Left forelimb (tissue), 1 donor: ENCODE measurements around the gene AKR7A2.

ENCODE experiments used
- DNase-seq: peaks from one replicate; pipeline ENCODE4 v3.0.0-alpha.2; 2018; ENCODE audit warnings: low spot score

The AKR7A2 gene

DNA sequence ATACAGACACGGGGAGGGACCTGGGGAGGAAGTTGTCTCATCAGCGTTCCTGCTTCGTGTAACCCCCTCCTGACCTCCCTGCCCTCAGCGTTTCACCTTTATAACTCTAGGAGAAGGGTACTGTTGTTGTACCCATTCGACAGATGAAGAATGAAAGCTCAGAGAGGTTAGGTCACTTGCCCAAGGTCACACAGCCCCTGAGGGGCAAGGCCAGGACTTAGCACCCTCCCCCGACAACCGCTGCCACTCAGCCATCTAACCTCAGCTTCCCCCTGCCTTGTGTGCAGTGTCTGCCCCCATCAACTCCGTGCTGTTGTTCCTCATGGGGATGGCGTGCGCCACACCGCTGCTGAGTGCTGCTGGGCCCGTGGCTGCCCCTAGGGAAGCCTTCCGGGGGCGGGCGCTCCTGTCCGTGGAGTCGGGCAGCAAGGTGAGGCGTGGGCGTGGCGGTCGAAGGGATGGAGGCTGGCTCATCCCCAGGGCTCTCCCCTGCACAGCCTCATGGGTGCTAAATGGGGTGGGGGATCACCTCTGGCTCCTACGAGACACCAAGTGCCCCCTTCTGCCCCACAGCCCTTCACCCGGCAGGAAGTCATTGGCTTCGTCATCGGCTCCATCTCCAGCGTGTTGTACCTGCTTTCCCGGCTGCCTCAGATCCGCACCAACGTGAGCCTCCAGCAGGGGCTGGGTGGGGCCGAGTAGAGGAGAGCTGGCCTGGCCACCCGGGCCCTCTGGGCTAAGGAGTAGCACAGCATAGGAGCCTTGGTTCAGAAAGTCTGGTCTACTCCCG lies 14.2 kb upstream of the AKR7A2 start:
- DNase-seq: no peak

DNA sequence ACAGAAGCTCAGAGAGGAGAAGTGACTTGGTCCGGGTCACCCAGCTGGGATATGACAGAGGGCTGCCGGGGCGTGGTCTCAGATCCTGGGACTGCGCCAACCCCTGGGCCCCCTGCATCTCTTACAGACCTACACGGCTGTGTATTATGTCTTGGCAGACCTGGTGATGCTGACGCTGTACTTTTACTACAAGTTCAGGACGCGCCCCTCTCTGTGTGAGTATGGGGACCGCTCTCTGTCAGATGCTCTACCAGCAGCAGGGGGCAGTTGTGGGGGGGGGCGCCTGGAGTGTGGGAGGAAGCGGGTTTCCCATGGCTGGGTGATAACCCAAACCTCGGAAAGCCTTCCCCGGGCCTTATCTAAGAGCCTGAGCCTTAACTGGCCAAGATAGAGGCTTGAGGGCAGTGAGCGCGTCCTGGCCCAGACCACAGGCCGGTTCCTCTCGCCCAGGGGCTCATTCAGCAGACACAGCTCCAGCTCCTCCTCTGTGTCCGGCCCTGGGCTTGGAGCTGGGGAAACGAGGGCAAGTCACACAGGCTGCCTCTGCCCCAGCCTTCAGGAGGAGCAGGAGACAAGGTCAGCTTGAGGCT lies 13.5 kb upstream of the AKR7A2 start:
- no peak for DNase-seq

DNA sequence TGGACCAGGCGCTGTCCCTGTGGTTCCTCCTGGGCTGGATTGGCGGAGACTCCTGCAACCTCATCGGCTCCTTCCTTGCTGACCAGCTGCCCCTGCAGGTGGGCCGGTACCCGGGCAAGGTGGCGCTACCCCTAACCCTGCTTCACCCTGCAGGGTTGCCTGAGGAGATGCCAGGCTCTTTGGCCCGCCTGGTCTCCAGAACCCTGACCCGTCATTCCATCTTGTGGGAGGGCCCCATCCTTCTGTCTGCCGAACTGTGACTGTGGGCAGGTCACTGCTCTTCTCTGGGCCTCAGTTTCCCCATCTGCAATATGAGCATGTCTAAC lies 12.7 kb upstream of the AKR7A2 start:
- DNase-seq: no peak

DNA sequence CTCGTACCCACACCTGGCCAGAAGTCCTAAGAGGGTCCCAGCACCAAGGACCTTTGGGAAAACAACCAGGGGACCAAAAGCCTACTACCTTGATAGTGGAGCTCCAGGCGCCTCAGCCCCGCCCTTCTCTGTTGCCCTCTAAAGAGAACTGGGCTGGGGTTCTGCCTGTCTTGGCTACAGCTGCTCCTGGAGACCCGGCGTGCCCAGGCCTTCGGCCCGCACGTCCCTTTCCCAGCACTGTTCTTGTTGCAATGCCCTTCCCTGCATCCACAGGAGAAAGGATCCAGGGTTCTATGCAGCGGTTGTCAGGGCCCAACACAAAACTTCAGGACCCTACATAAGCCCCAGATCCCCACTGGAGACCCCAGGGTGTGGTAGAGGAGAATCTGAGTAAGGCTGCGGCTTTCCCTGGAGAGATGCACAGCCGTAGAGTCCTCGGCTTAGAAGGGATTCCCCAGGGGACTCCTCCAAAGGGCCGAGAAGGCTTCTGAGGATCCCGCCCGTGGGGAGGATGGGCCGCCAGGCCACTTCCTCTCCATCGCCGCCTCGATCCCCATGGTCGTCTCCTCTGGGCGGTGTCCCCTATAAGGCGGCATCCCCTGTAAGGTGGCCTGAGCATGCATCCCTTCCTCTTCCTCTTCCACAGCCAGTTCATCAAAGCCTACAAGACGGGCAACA lies 12.2 kb upstream of the AKR7A2 start:
- DNase-seq: no peak

DNA sequence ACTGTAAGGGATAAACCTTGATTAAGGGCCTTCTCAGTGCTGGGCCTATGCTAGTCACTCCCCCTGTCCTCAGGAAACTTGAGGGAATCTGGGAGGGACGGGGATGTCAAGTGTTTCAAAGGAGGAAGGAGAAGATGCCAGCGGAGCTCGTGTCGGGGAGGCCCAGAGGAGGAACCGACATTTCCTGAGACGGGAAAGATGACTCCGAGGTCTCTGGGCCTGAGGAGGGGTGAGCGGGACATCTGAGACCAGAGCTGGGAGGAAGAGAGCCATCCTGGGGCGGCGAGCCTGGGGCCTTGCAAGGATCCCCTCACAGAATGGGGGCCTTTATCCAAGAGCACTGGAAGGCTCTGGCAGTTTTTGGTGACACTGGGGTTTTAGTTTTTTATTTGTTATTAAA lies 10.5 kb upstream of the AKR7A2 start:
- DNase-seq: no peak

DNA sequence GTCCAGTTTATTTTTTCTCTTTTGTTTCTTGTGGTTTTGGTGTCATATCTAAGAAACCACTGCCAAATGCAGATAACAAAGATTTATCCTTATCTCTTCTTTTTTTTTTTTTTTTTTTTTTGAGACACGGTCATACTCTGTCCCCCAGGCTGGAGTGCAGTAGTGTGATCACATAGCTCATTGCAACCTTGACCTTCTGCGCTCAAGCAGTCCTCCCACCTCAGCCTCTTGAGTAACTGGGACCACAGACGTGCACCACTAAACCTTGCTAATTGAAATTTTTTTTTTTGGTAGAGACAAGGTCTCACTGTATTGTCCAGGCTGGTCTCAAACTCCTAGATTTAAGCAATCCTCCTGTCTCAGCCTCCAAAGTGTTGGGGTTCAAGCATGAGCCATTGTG lies 9.1 kb upstream of the AKR7A2 start:
- DNase-seq: no peak

DNA sequence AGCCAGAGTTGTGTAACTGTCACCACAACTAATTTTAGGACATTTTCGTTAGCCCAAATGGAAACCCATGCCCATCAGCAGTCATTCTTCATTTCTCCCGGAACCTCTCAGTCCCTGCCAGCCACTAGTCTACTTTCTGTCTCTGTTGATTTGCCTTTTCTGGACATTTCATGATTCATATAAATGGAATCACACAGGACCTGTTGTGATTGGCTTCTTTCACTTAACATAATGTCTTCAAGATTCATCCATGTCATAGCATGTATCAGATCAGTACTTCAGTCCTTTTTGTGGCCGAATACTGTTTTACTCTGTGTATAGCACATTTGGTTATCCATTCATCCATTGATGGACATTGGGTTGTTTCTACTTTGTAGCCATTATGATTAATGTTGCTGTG lies 7.3 kb upstream of the AKR7A2 start:
- DNase-seq: no peak

DNA sequence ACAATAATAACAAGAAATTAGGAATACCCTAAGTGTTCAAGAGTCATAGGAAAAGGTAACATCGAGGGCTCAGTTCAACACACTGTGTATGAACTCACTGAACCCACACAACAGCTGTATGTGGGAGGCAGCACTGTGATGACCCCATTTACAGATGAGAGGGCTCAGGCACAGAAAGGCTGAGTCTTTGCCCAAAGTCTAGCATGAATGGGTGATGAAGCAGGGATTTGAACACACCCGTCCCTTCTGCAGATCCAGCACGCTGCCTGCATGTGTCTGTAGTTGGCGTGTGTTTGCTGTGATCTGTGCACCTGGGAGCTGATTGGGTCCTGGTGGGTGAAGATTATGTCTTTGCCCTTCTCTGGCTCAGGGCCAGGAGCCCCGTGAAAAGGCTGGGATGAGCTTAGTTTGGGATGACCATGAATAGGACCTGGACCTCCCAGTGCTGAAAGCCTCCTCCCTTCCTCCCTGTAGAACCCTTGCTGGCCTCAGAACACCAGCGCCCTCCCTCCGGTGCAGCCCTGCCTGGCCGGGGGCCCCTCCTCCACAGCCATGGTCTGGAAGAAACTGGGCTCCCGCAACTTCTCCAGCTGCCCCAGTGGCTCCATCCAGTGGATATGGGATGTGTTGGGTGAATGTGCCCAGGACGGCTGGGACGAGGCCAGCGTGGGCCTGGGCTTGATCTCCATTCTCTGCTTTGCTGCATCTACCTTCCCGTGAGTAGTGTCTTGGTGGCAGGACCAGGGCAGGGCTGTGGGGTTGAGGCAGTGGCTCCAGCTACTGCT lies 5.4 kb upstream of the AKR7A2 start:
- DNase-seq: no peak

DNA sequence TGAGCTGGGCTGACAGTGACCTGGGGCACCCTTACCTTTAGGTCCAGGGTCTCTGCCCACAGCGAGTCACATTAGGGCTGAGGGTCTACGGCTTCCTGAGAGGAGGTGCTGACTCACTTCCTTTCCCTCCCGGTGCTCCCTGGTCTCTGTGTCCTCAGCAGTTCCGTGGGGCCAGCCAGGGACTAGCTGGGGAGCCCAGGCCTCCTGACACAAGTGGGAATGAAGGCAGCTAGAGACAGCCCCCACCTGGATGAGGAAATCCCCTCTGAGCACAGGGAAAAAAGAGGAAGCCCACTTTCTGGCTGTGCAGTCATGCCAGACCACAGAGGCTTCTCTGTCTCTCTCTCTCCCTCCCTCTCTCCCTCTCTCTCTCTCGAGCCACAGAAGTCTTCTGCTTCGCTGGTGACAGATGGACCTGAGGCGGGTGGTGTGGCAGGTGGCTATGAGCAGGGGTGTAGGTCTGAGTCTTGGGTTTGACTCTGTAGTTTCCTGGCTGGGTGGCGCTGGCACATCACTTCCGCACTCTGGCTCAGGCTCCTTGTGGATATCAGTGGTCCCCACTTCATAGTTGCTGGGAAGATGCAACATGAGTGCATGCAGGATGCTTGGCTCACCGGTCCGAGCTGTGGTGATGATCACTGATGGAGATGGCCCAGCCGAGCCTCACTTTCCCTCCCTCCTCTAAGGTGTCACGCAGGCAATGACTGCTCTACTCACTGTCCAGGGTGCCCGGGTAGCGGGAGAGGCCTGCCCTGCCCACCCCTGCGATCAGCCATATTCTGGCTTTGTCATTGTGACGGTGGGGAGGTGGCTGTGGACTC lies 3.6 kb upstream of the AKR7A2 start:
- no peak for DNase-seq

DNA sequence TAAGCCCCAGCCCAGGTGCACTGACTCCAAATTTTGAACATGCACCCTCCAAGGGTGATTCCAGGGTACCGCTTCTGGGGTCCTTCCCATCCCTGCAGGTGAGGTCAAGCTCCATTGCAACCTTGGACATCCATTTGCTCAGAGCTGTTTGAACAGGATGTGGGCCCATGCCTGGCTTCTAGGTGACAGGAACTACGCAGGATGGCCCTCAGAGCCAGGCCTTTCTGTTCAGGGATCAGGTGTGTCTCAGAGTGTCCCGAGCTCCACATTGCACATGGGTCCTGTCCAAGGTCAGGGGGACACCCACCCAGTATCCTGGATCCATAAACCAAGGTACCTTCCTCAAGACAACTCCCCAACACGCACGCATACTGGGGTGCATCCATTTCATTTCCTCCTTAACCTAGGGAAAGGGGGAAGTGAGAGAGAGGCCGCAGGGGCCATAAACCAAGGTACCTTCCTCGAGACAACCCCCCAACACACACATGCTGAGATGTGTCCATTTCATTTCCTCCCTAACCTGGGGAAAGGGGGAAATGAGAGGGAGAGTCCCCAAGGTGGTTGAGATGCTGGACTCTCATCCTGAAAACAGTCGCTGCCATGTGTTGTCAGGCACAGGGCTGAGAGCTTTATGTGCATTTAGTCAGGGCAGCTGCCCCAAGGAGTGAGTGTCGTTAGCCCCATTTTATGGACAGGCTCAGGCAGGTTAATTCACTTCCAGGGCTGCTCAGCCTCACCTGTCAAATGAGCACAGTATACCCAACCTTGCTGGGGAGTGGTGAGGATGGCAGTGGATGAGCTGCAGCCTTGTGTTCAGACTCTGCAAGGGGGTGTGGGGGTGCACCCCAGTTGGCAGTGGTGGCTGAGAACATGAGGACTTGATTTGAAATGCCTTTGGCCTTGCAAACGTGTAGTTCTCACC lies 2.3 kb upstream of the AKR7A2 start:
- DNase-seq: no peak

DNA sequence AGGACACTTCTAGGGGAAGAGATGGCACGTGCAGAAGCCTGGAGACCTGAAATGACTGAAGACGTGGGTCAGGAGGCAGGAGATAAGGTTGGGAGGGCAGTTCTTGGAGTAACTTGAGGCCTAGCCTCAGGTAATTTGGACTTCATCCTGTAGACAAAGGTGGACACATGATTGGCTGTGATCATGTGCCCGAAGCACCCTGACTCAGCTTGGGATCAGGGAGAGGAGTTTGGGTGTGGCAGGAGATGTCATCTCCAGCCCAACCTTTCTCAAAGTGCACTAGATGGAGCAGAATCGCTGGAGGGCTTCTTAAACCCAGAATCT lies 1.7 kb upstream of the AKR7A2 start:
- no peak for DNase-seq

DNA sequence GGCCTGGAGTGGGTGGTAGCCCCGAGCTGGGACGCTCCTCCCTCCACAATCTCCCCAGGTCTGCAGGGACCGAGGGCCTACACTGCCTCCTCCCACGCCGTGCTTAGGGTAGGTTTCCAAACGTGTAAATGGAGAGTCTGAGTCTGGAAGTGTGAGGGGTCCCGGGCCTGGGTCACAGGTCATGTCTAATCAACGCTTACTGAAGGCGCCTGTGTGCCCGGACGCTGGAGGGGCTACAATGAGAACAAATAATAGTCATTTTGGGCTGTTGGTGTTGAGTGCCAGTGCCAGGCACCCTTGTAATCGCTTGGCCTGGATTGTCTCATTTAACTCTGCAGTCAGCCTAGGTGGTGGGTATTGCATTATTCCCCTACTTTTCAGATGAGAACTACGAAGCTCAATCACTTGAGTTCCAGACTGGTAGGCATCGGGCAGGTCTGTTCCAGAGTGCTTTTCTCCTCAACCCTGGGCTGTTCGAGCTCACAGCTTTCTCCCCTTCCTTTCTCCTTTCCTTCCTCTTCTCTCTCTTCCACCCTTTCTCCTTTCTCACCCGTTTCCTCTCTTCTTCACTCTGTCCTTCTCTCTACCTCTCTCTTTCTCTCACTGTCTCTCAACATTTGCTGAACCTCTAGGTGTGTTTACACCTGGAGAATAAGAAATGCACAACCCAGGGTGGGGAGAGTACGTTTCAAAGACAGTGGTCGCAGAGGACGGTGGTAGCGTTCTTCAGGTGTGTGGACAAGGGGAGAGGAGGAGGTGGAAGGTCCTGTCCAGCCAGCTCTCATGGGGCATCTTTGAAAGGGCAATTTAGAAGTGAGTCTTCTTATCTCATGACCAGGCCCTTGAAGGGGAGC lies 1.1 kb upstream of the AKR7A2 start:
- no peak for DNase-seq

DNA sequence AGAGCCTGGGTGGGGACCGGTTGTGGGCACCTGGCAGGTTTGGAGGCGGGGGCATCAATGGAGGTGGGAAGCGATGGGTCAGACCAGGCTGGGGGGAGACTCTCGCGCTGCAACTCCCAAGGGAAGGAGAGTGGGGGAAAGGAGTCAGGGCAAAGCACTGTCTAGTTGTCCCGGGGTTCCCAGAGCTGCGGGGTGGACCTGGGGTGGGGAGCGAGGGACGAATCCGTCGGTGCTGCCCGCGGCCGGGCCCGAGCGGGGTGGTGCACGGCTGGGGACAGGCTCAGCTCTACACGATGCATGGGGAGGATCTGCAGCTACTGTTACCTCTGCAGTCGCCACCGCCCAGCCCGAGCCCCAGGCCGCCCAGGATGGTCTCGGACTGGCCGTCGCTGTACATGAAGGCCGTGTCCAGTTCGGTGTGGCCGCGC lies 427 bp downstream of the AKR7A2 start:
- DNase-seq: no peak

DNA sequence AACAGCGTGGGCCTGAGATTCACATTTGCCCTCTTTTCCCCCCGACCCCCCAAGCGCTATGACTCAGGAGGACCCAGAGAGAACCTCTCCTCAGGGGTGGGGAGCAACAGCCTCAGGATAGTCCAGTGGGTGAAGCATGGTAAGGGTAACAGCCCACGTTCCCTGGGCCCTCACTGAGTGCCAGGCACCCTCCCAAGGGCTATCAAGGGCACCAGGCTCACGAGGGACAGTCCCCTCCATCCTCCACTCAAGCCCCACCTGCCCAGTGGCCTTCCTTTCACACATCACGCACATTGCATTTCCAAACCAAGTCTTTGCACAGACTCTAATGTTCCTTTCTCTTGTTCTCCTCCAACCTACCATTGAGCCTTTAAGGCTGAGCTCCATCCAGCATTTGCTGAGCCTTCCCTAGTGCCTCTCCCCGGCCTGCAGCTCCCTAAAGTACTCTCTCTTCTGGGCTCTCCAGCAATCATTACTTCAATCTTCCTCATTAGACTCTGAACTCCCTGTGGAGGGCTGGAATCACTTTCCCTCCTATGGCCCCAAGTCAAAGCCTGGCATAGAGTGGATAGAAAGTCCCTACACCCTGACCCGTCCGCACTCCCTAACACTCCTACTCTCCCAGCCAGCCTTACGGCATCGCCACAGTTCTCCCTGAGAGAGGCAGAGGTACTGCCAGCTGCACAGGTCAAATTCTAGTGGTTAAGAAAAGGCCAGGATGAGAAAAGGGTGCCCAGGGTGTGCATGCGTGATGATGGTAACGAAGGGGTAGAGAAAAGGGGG lies 1.0 kb downstream of the AKR7A2 start:
- no peak for DNase-seq

DNA sequence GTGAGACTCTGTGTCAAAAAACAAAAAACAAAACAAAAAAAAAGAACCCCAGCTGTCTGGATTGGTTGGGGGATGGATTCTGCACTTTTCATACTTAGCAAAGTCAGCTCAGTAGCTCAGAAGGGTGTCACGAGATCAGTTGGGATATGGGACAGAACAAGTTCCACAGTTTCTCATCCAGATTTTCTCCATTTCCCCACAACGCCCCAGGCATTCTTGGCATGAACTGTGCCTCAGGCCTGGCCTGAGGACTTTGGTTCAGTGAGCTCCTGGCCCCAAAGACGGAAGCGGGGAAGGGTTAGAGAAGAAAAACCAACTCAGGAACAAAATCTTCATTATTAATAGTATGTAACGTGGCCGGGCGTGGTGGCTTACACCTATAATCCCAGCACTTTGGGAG lies 1.9 kb downstream of the AKR7A2 start:
- DNase-seq: no peak

DNA sequence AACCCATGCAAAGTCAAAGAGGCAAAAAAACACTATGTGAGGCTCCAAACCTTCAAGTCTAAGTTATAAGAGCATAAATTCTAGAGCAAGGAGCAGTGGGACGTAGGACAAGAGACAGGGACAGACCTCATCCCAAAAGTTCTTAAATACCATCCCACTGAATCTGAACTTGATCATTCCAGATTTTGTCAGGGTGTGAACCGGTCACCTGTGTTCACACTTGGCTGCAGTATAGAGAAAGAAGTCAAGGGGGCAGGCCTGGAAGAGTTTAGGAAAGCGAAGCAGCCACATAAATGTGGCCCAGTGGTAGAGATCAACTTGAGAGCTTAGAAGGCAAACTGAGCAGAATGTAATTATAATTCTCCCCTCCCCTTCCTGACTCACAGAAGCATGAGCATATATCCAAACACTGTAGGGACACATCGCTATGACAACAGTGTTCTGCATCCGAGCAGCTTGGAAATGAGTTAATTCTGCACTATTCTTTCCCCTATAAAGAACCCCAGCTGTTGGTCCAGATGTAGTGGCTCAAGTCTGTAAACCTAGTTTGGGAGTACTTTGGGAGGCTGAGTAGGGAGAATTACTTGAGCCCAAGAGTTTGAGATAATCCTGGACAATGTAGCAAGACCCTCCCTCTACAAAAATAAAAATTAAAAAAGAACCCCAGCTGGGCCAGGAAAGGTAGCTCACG lies 2.7 kb downstream of the AKR7A2 start:
- no peak for DNase-seq

DNA sequence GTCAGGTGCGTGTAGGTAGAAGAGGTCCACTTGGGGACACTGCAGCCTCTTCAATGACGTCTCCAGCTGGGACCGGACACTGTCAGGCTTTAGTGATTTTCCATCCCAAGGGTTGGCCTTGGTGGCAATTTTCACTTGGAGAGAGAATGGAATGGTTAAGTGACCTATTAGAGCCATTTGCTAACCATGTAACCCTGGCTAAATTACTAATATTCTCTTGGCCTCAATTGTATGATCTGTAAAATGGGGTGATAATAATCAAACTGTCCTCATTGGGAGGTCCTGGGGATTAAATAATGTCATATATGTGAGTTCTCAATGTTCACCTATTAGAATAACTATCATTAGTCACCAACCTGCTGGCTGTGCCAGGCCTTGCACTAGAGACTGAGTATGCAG lies 3.4 kb downstream of the AKR7A2 start:
- DNase-seq: no peak

DNA sequence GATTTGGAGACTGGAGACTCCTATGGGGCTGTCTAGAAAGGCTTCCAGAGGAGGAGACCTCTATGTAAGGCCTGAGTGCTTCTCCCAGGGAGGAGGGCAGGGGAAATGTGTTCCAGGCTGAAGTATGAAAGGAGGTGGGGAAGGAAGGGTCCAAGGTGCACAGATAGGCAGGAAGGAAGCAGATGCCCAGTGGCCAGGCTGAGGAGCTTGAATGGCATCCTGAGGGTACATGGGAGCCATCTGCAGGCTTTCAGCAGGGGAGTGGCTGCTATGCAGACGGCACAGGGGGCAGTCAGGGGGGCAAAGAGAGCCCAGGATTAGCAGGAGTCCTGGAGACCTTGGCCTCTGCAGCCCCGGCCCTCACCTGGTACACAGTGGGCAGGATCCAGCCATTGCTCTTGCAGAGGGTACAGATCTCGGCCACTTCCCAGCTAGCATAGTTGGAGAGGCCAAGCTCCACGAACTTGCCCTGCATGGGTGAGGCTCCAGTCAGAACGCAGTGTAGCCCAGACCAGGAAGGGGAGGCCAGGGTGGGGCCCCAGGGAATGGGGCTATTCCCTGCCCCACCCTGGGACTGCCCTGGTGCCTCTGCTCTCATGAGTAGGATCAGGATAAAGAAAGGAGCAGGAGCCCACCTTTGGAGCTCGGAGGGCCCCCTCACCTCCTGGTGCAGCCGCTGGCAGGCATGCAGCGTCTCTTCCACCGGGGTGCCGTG lies 4.0 kb downstream of the AKR7A2 start:
- DNase-seq: no peak
